Smooth muscle cell (in vitro differentiated cells): ENCODE data around the gene C1orf226. TPM values are rescaled to one million over a fixed set of nuclear protein-coding genes. Genes with fewer than 3 reads are reported as not detected.

ENCODE experiments used
- microRNA counts: library from miRNA; unstranded; fragments of <30 nt; microRNA quantifications from one replicate; lab custom pipeline; 2016
- microRNA-seq: library from miRNA; unstranded; fragments of <30 nt; microRNA quantifications from one replicate; pipeline ENCODE4, GENCODE V29; 2016; ENCODE audit warnings: borderline number of aligned reads
- polyA plus RNA-seq: library from polyadenylated mRNA; unstranded; fragments of >200 nt; fragmentation: Nextera tagmentation; extraction: Ambion mirVana; gene quantifications from 2 replicates; pipeline ENCODE4 v1.2.1, GENCODE V29; 2016
- small RNA-seq: library from RNA; depleted of rRNA; stranded (forward); fragments of <200 nt; gene quantifications from one replicate; pipeline ENCODE3, GENCODE V24; 2014
- total RNA-seq: library from RNA; depleted of rRNA; stranded (reverse); fragments of >200 nt; gene quantifications from 2 replicates; pipeline ENCODE4 v1.2.3, GENCODE V29; 2014

C1orf226 gene
- total and polyA plus RNA-seq, 2 experiments from 2014 or later = 0.39 to 1.2 TPM

MicroRNAs encoded within 50 kb of the gene (microRNA counts, 767-probe panel; counts per million panel counts)
- 183 counts per million for microRNA hsa-miR-556-3p (lab: Ali Mortazavi, UCI)
- 183 counts per million for microRNA hsa-miR-556-5p (lab: Ali Mortazavi, UCI)

Small RNA genes within 50 kb of the gene (microRNA-seq; reads per million reads assigned to microRNA genes)
- 2.9 reads per million for gene MIR556

Small RNA genes within 50 kb of the gene (small RNA-seq; reads per million reads assigned to genes)
- gene MIR556 (not detected), gene RNA5SP61 (not detected)

Other genes with a start within 250 kb of the C1orf226 start
- not detected in 2 replicates for gene SPATA46, start 4.9 kb upstream of the C1orf226 start, total RNA-seq
- not detected in 2 replicates for gene SPATA46, start 4.9 kb upstream of the C1orf226 start, polyA plus RNA-seq
- not detected in 2 replicates for gene SH2D1B, start 30.4 kb downstream of the C1orf226 start, total RNA-seq
- gene SH2D1B, start 30.4 kb downstream of the C1orf226 start, polyA plus RNA-seq = not detected in 2 replicates
- gene UHMK1, start 116.1 kb downstream of the C1orf226 start, total RNA-seq = 30.1 and 39.0 TPM in 2 replicates
- gene UHMK1, start 116.1 kb downstream of the C1orf226 start, polyA plus RNA-seq = 4.8 and 6.1 TPM in 2 replicates
- gene UAP1, start 180.0 kb downstream of the C1orf226 start, total RNA-seq = 83.8 and 92.4 TPM in 2 replicates
- gene UAP1, start 180.0 kb downstream of the C1orf226 start, polyA plus RNA-seq = 57.4 and 64.2 TPM in 2 replicates